Nephron (organoid): ENCODE data around the gene VGLL3.
A peak's percentile ranks its signal among the peaks of the same experiment; 100 is the strongest.

ENCODE experiments used
- H3K27ac Mint-ChIP-seq, 3 experiments: 2 replicates each; pipeline ENCODE4 v1.8.0; 2020; ENCODE audit warnings: mixed read lengths in 3 of 3, mild to moderate bottlenecking in 2 of 3, moderate library complexity in 1 of 3
- H3K27me3 Mint-ChIP-seq: 2 replicates; pipeline ENCODE4 v1.8.0; 2021; ENCODE audit warnings: low read depth, mild to moderate bottlenecking, moderate library complexity, mixed read lengths
- H3K36me3 Mint-ChIP-seq: 2 replicates; pipeline ENCODE4 v1.8.0; 2020; ENCODE audit warnings: low read depth, mixed read lengths
- H3K4me1 Mint-ChIP-seq: 2 replicates; pipeline ENCODE4 v1.8.0; 2020; ENCODE audit warnings: mixed read lengths
- H3K4me3 Mint-ChIP-seq, 3 experiments: 2 replicates each; pipeline ENCODE4 v1.8.0; 2020; ENCODE audit warnings: mild to moderate bottlenecking in 3 of 3, mixed read lengths in 3 of 3, moderate library complexity in 2 of 3
- H3K9me3 Mint-ChIP-seq: 2 replicates; pipeline ENCODE4 v1.8.0; 2020; ENCODE audit warnings: mixed read lengths
- CTCF ChIP-seq, 3 experiments: fragments of 200-600 bp; sonication (generic); IDR thresholded peaks; one replicate each; pipeline ENCODE4 v1.5.0; 2021; ENCODE audit warnings: antibody characterized with exemption in 3 of 3; ENCODE audit not compliant: unreplicated experiment in 3 of 3

The VGLL3 gene

GRCh38 chr3:86990734-86991481, at the start of gene VGLL3:
Gene VGLL3, minus strand, starts transcription at chr3:86991149. Its CDS starts 406 bp downstream, at chr3:86990743.
- H3K27ac Mint-ChIP-seq: peak within 1 kb of the TSS; percentile 58 to 81 (median 67)
- no peaks in the 10 kb centered on the region for H3K36me3 Mint-ChIP-seq
- H3K4me1 Mint-ChIP-seq: peaks cover 33% of the 10 kb centered on the region
- H3K27me3 Mint-ChIP-seq: peaks cover 27% of the 10 kb centered on the region
- H3K9me3 Mint-ChIP-seq: no peaks in the 10 kb centered on the region
- peak in 2 of 3 experiments; percentile 17 to 29 for TF ChIP-seq CTCF (IDR thresholded peaks at IDR 0.05; ENCODE audit: unreplicated experiment in 3 of 3)
- peak within 1 kb of the TSS; percentile 93 to 97 (median 94) for H3K4me3 Mint-ChIP-seq

GRCh38 chr3:87037652-87038051, 46.7 kb upstream of the VGLL3 start:
- H3K9me3 Mint-ChIP-seq: no peaks in the 10 kb centered on the region
- no peaks in the 10 kb centered on the region for H3K36me3 Mint-ChIP-seq
- no peaks in the 10 kb centered on the region for H3K27me3 Mint-ChIP-seq
- H3K4me3 Mint-ChIP-seq: no peak overlapping the region
- TF ChIP-seq CTCF (IDR thresholded peaks at IDR 0.05; ENCODE audit: unreplicated experiment in 3 of 3): no peak
- H3K27ac Mint-ChIP-seq: no peak overlapping the region
- H3K4me1 Mint-ChIP-seq: no peaks in the 10 kb centered on the region

- H3K36me3 Mint-ChIP-seq: no peaks in the 10 kb centered on the region
- no peaks in the 10 kb centered on the region for H3K27me3 Mint-ChIP-seq
- H3K4me1 Mint-ChIP-seq: no peaks in the 10 kb centered on the region
- TF ChIP-seq CTCF (IDR thresholded peaks at IDR 0.05; ENCODE audit: unreplicated experiment in 3 of 3): no peak
- no peaks in the 10 kb centered on the region for H3K9me3 Mint-ChIP-seq
- no peak overlapping the region for H3K4me3 Mint-ChIP-seq
- no peak overlapping the region for H3K27ac Mint-ChIP-seq
Measured at GRCh38 chr3:87036671-87037070, 45.7 kb upstream of the VGLL3 start.

- no peaks in the 10 kb centered on the region for H3K9me3 Mint-ChIP-seq
- no peak overlapping the region for H3K4me3 Mint-ChIP-seq
- H3K36me3 Mint-ChIP-seq: no peaks in the 10 kb centered on the region
- H3K4me1 Mint-ChIP-seq: no peaks in the 10 kb centered on the region
- H3K27ac Mint-ChIP-seq: no peak overlapping the region
- H3K27me3 Mint-ChIP-seq: no peaks in the 10 kb centered on the region
- no peak for TF ChIP-seq CTCF (IDR thresholded peaks at IDR 0.05; ENCODE audit: unreplicated experiment in 3 of 3)
Measured at GRCh38 chr3:87035339-87035738, 44.4 kb upstream of the VGLL3 start.

- Mint-ChIP-seq H3K4me1 (no peaks in the 10 kb centered on the region), H3K27me3 (no peaks in the 10 kb centered on the region), H3K27ac (no peak overlapping the region), H3K36me3 (no peaks in the 10 kb centered on the region), H3K9me3 (no peaks in the 10 kb centered on the region), H3K4me3 (no peak overlapping the region)
- TF ChIP-seq CTCF (IDR thresholded peaks at IDR 0.05; ENCODE audit: unreplicated experiment in 3 of 3): no peak
Measured at GRCh38 chr3:87033205-87033604, 42.3 kb upstream of the VGLL3 start.
